ENCODE results near the gene C17orf107.

DNA sequence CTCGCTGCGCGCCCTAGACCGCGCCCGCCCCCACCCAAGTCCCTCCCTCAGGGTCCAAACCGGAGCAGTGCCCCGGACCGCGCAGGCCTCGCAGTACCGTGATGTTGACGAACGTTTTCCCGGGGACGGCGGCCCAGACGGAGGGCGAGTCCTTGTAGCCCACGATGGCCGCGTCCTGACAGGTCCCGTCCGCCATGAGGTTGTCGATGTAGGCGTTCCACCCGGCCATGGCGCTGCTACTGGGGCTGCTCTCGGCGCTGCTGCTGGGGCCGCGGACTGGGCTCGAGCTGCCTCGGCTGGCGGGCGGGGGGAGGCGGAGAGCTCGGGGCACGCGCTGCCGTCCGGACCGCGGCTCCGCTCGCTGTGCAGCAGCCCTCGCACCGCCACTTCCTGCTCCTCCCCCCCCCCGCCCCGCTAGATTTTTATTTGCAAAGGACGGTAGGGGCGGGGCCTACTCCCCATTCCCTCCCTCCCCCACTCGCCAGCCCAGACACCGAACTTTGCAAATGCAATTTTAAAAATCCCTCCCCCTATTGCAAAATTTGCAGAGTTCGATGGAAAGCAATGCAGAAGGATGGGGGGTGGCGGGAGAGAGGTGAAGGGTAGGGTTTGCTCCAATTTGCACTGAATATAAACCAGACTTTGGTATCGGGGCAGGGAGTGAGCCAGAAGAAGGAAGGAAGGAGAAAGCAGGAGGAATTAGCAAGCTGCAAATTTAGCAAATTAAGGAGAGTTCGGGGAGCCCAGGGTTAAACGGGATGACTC, 49.0 kb downstream of the C17orf107 start, which contains the start of gene PFN1:
- TF ChIP-seq, protein P1, sequence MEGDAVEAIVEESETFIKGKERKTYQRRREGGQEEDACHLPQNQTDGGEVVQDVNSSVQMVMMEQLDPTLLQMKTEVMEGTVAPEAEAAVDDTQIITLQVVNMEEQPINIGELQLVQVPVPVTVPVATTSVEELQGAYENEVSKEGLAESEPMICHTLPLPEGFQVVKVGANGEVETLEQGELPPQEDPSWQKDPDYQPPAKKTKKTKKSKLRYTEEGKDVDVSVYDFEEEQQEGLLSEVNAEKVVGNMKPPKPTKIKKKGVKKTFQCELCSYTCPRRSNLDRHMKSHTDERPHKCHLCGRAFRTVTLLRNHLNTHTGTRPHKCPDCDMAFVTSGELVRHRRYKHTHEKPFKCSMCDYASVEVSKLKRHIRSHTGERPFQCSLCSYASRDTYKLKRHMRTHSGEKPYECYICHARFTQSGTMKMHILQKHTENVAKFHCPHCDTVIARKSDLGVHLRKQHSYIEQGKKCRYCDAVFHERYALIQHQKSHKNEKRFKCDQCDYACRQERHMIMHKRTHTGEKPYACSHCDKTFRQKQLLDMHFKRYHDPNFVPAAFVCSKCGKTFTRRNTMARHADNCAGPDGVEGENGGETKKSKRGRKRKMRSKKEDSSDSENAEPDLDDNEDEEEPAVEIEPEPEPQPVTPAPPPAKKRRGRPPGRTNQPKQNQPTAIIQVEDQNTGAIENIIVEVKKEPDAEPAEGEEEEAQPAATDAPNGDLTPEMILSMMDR (conservative IDR thresholded peaks at IDR 0.05; ENCODE audit: low read length): no peak
- no peak for TF ChIP-seq EZH2phosphoT487 (IDR thresholded peaks at IDR 0.05; ENCODE audit: borderline replicate concordance, low read depth, low read length)

Data from OCI-LY7 (cell line).